Endothelial cell of umbilical vein (primary cell): ENCODE measurements around the gene BCL11B. TPM values are rescaled to one million over a fixed set of nuclear protein-coding genes. Genes with fewer than 3 reads are reported as not detected.

Source experiments
- BruUV-seq: library from RNA; stranded (reverse); fragments of 400-500 nt; replicated peaks from 2 replicates; lab custom pipeline; 2021; lab: Mats Ljungman, UMichigan
- CTCF ChIA-PET: fragments of 300-600, 350-600 bp; sonication (Branson Sonifier 250); formaldehyde crosslinking; loops from one replicate; lab custom pipeline; 2021; ENCODE audit warnings: antibody characterized with exemption, inconsistent platforms; lab: Charles Lee
- POLR2A ChIA-PET: fragments of 300-600, 350-600 bp; sonication (Branson Sonifier 250); formaldehyde crosslinking; loops from one replicate; lab custom pipeline; 2021; ENCODE audit warnings: antibody characterized with exemption, inconsistent platforms; lab: Charles Lee
- DNase-seq: peaks from one replicate; pipeline ENCODE4 v3.0.0-alpha.2; 2011; ENCODE audit warnings: low read depth, low spot score
- FAIRE-seq: peaks from 2 replicates; lab custom pipeline; 2011; peaks lifted over from hg19 to GRCh38; lab: Jason Lieb, UNC
- H2AFZ ChIP-seq: 2 replicates; pipeline ENCODE4 v1.6.0; 2012; ENCODE audit warnings: low read depth, low read length, control low read depth, inconsistent platforms
- H3K27ac ChIP-seq: 2 replicates; pipeline ENCODE4 v1.5.1; 2011; ENCODE audit warnings: low read depth, mild to moderate bottlenecking, control low read depth, low read length, moderate library complexity; ENCODE audit not compliant: insufficient read depth
- H3K27me3 ChIP-seq, 2 experiments: 2 replicates each; pipeline versions ENCODE4 v1.6.0 to v1.6.1; 2011; ENCODE audit warnings: low read length in 2 of 2, mixed read lengths in 1 of 2; ENCODE audit not compliant: control insufficient read depth in 2 of 2, insufficient read depth in 2 of 2
- H3K36me3 ChIP-seq, 2 experiments: 2 replicates in 1 of 2; 3 replicates in 1 of 2; pipeline ENCODE4 v1.5.1; 2011; ENCODE audit warnings: low read length in 2 of 2, mild to moderate bottlenecking in 1 of 2, moderate library complexity in 1 of 2; ENCODE audit not compliant: control insufficient read depth in 2 of 2, insufficient read depth in 2 of 2; ENCODE audit errors: extremely low read depth in 1 of 2
- H3K4me1 ChIP-seq: 3 replicates; pipeline ENCODE4 v1.5.1; 2011; ENCODE audit warnings: mild to moderate bottlenecking, low read length; ENCODE audit not compliant: control insufficient read depth, insufficient read depth; ENCODE audit errors: extremely low read depth
- H3K4me2 ChIP-seq: 2 replicates; pipeline ENCODE4 v1.6.1; 2011; ENCODE audit warnings: low read length, control low read depth, mixed read lengths; ENCODE audit not compliant: insufficient read depth
- H3K4me3 ChIP-seq, 3 experiments: fragments of 200-600 bp in 1 of 3; sonication (generic), shearing (Covaris generic) in 1 of 3; replicated peaks in 1 of 3; 2 replicates each; pipeline ENCODE4 v1.5.1; 2011 to 2016; ENCODE audit warnings: control low read depth in 3 of 3, low read length in 3 of 3, mild to moderate bottlenecking in 2 of 3, inconsistent platforms in 1 of 3, low read depth in 1 of 3, moderate library complexity in 1 of 3; ENCODE audit not compliant: insufficient read depth in 1 of 3
- H3K79me2 ChIP-seq: 2 replicates; pipeline ENCODE4 v1.6.0; 2012; ENCODE audit warnings: low read length, inconsistent platforms; ENCODE audit not compliant: control insufficient read depth, insufficient read depth
- H3K9ac ChIP-seq: replicated peaks from 2 replicates; pipeline ENCODE3; 2011; ENCODE audit warnings: low read length, control low read depth; ENCODE audit not compliant: insufficient read depth; ENCODE audit errors: extremely low read depth
- H3K9me1 ChIP-seq: replicated peaks from 3 replicates; pipeline ENCODE4 v1.6.0; 2011; ENCODE audit warnings: mild to moderate bottlenecking, low read length; ENCODE audit not compliant: control insufficient read depth, insufficient read depth; ENCODE audit errors: extremely low read depth
- H3K9me3 ChIP-seq: replicated peaks from 2 replicates; pipeline ENCODE4 v1.5.1; 2012; ENCODE audit warnings: low read length, inconsistent platforms; ENCODE audit not compliant: control insufficient read depth, insufficient read depth
- H4K20me1 ChIP-seq: replicated peaks from 2 replicates; pipeline ENCODE3; 2011; ENCODE audit warnings: mild to moderate bottlenecking, low read length; ENCODE audit not compliant: control insufficient read depth, insufficient read depth; ENCODE audit errors: extremely low read depth
- EZH2 ChIP-seq: IDR thresholded peaks from 2 replicates; pipeline ENCODE4 v1.6.1; 2012; ENCODE audit warnings: borderline replicate concordance, low read depth, mild to moderate bottlenecking, moderate library complexity, low read length, inconsistent platforms; ENCODE audit not compliant: severe bottlenecking
- GATA2 ChIP-seq: IDR thresholded peaks from 2 replicates; pipeline ENCODE4 v1.7.0; 2011; ENCODE audit warnings: low read depth, mild to moderate bottlenecking, moderate library complexity, mixed read lengths, low read length; ENCODE audit not compliant: insufficient read length, insufficient read depth
- JUN ChIP-seq: IDR thresholded peaks from 2 replicates; pipeline ENCODE4 v1.6.1; 2011; ENCODE audit warnings: borderline replicate concordance, low read depth; ENCODE audit not compliant: insufficient read length, insufficient read depth
- MAX ChIP-seq: IDR thresholded peaks from 2 replicates; pipeline ENCODE4 v1.6.1; 2011; ENCODE audit not compliant: insufficient read depth, insufficient read length
- dilution Hi-C: fragments of 300-500 bp; cut with MboI; formaldehyde crosslinking; loops from one replicate; pipeline ENCODE4 v1.15.0; 2019; ENCODE audit warnings: low sequenced_read_pairs; ENCODE audit not compliant: extremely low pct_ligation_motif_present
- intact Hi-C: fragments of 100-400 bp; cut with micrococcal nuclease; formaldehyde crosslinking; loops from one replicate; pipeline ENCODE4 v1.10.0; 2022
- polyA plus RNA-seq, 4 experiments: library from polyadenylated mRNA; depleted of rRNA in 3 of 4; stranded (reverse) in 3 of 4; unstranded in 1 of 4; fragments of >200 nt; gene quantifications; 2 replicates each; pipeline versions ENCODE4 v1.2.1 to v1.2.3, GENCODE V29; 2011 to 2012; ENCODE audit warnings: missing spikeins in 1 of 4
- total RNA-seq: library from RNA; stranded (reverse); gene quantifications from 2 replicates; pipeline ENCODE4 v1.2.3, GENCODE V29; 2021
- TF ChIP-seq, protein P1 (sequence below), 2 donors: IDR thresholded peaks; 1 replicate in 1 of 2; 2 replicates in 1 of 2; pipeline ENCODE4 v1.5.1; 2011; ENCODE audit warnings: low read length in 2 of 2, mild to moderate bottlenecking in 2 of 2, moderate library complexity in 2 of 2, control low read depth in 1 of 2, inconsistent platforms in 1 of 2, low read depth in 1 of 2; ENCODE audit not compliant: insufficient read depth in 1 of 2; ENCODE audit errors: extremely low read depth in 1 of 2

Gene BCL11B
- total and polyA plus RNA-seq, 2 donors (not counting 3 experiments of a cell fraction or from before 2014, with no cell fraction given) = 0.03 to 0.07 TPM

- dilution Hi-C loops (no loop called here), intact Hi-C loops (no loop called here)
- Histone ChIP-seq H3K4me2 (no peak overlapping the region), H3K27ac (no peak overlapping the region), H2AFZ (no peak overlapping the region), H3K4me1 (no peaks in the 10 kb centered on the region), H3K36me3 (no peaks in the 10 kb centered on the region), H3K79me2 (no peaks in the 10 kb centered on the region), H3K9me3 (no peaks in the 10 kb centered on the region), H3K4me3 (no peak overlapping the region), H3K27me3 (no peaks in the 10 kb centered on the region), H4K20me1 (no peaks in the 10 kb centered on the region), H3K9me1 (no peaks in the 10 kb centered on the region), H3K9ac (no peak overlapping the region)
- no TSS peak for BruUV-seq
- ChIA-PET CTCF (no interaction called here), POLR2A (no interaction called here)
- FAIRE-seq = no peak
- TF ChIP-seq MAX = no peak
- no peak for DNase-seq
These were observed 57.3 kb downstream of the BCL11B start for GRCh38 chr14:99214701-99215100.

- no peaks in the 10 kb centered on the region for H4K20me1 ChIP-seq
- no peaks in the 10 kb centered on the region for H3K9me3 ChIP-seq
- POLR2A ChIA-PET = no interaction called here
- H3K4me1 ChIP-seq = no peaks in the 10 kb centered on the region
- dilution Hi-C loops = no loop called here
- no peak overlapping the region for H3K4me2 ChIP-seq
- DNase-seq (no peak), FAIRE-seq (no peak)
- no peak overlapping the region for H3K4me3 ChIP-seq
- H3K27ac ChIP-seq = no peak overlapping the region
- no peaks in the 10 kb centered on the region for H3K9me1 ChIP-seq
- intact Hi-C loops = no loop called here
- no peaks in the 10 kb centered on the region for H3K79me2 ChIP-seq
- CTCF ChIA-PET = no interaction called here
- H3K27me3 ChIP-seq = no peaks in the 10 kb centered on the region
- H3K36me3 ChIP-seq = no peaks in the 10 kb centered on the region
- H2AFZ ChIP-seq = no peak overlapping the region
- no peak overlapping the region for H3K9ac ChIP-seq
- BruUV-seq = no TSS peak
- TF ChIP-seq JUN (no peak), GATA2 (no peak), EZH2 (no peak)
- TF ChIP-seq, protein P1, sequence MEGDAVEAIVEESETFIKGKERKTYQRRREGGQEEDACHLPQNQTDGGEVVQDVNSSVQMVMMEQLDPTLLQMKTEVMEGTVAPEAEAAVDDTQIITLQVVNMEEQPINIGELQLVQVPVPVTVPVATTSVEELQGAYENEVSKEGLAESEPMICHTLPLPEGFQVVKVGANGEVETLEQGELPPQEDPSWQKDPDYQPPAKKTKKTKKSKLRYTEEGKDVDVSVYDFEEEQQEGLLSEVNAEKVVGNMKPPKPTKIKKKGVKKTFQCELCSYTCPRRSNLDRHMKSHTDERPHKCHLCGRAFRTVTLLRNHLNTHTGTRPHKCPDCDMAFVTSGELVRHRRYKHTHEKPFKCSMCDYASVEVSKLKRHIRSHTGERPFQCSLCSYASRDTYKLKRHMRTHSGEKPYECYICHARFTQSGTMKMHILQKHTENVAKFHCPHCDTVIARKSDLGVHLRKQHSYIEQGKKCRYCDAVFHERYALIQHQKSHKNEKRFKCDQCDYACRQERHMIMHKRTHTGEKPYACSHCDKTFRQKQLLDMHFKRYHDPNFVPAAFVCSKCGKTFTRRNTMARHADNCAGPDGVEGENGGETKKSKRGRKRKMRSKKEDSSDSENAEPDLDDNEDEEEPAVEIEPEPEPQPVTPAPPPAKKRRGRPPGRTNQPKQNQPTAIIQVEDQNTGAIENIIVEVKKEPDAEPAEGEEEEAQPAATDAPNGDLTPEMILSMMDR (IDR thresholded peaks at IDR 0.05; ENCODE audit: extremely low read depth in 1 of 2, insufficient read depth in 1 of 2, low read depth in 1 of 2, low read length in 2 of 2) = no peak
These were observed 58.4 kb downstream of the BCL11B start for GRCh38 chr14:99213527-99213971.
